Ecto neural progenitor cell (in vitro differentiated cells): ENCODE data around the gene VNN1.

ENCODE experiments used
- DNase-seq: peaks from one replicate; pipeline ENCODE4 v3.0.0-alpha.2; 2018; ENCODE audit warnings: low spot score

VNN1 gene

GRCh38 chr6:132713352-132714134 is at the start of gene VNN1:
Gene VNN1 (minus strand): TSS chr6:132714055. CDS start chr6:132714035, 20 bp downstream.
- no peak for DNase-seq

DNA sequence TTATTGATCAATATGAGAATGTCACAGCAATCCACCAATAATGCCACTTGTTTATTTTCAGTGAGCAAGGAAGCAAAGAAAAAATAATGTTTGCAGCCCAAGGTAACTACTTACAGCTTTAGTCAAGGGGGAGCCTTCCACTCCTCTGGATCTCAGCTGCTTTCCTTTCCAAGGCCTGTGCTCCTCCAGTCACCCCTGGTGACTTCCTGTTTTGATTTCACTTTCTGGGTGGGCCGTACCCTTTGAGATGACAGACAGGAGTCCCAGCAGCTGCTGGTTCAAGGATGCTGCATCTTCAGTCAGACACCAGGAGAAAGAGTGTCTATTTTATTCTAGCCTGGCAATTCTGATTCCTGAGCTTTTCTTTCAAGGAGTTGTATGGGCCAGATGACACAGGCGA is 49.4 kb upstream of the VNN1 start:
- DNase-seq, result no peak

DNA sequence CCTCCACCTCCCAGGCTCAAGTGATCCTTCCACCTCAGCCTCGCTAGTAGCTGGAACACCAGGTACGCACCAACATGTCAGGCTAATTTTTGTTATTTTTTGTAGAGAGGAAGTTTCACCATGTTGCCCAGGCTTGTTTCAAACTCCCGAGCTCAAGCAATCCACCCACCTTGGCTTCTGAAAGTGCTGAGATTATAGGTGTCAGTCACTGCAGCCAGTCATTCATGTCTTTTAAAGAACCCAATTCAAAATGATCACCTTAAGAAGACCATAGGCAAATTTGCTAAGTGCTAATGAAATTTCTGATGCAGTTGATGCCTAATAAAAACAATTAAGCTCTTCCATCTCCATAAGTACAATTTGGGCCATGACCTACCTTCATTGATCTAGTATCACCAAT is 46.4 kb upstream of the VNN1 start:
- DNase-seq, result no peak

GRCh38 chr6:132758689-132759088 is 44.8 kb upstream of the VNN1 start:
- DNase-seq, result no peak

DNA sequence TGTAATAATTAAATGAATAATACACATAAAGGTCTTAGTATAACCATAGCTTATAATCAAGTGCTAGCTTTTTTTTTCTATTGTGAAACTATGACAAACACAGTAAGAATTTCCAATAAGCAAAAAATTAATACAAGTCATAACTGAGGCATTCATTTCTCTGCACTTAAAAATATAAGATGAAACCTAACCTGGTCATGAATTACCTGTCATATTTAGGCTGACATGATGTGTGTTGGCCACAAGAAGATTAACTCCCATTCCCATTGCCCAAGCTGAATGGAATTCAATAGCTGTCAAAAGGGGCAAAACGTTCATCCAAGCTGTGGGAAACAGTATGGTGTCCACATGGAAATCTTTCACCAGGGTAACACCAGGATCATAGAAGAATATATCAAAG is 38.4 kb upstream of the VNN1 start:
- DNase-seq, result no peak

GRCh38 chr6:132751828-132752227 is 38.0 kb upstream of the VNN1 start:
- no peak for DNase-seq

- DNase-seq, result no peak
Measured at GRCh38 chr6:132751306-132751705, 37.5 kb upstream of the VNN1 start.

DNA sequence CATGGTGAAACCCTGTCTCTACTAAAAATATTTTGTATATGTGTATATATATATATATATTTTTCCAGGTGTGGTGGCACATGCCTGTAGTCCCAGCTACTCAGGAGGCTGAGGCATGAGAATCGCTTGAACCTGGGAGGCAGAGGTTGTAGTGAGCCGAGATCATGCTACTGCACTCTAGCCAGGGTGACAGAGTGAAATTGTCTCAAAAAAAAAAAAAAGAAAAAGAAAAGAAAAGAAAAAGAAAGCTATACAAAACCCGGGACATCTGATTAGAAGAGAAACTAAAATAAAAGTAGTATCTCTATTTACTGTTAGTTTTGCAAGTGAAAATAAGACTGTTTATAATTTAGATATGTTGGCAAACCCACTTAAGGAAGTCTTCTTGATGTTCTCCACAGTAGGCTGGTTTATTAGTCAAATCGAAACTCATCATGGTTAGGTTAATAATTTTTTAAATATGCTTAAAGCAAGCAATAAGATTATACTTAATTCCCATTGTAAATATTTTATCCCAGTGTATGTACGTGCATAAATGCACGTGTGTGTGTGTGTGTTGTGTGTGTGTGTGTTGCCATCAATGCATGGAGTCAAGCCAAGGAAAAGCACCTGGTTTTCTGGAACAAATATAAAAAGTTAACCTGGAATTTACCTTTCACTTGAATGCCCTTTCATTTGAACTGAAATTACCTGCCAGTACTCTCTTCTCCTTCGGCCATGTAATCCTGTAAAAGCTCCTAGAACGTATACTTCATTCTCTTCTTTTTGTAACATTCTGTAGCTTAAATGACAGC is 36.8 kb upstream of the VNN1 start:
- no peak for DNase-seq

GRCh38 chr6:132749111-132749510 is 35.3 kb upstream of the VNN1 start:
- no peak for DNase-seq

DNA sequence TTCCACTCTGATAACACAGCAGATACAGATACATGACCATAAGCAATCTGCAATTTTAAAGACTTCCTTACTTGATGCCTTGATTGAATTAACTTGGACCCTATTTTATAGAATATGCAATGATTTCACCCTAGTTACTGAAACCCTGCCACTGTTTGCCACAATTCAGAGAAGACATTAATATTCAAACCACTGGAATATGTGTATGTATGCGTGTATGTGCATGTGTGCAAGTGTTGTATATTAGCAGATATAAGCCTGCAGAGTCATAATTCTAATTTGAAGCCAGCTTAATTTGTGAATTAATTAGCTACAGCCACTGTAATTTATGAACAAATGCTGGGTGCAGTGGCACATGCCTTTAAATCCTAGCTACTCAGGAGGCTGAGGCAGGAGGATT is 34.6 kb upstream of the VNN1 start:
- DNase-seq, result no peak

- no peak for DNase-seq
Measured at GRCh38 chr6:132746048-132746447, 32.2 kb upstream of the VNN1 start.

DNA sequence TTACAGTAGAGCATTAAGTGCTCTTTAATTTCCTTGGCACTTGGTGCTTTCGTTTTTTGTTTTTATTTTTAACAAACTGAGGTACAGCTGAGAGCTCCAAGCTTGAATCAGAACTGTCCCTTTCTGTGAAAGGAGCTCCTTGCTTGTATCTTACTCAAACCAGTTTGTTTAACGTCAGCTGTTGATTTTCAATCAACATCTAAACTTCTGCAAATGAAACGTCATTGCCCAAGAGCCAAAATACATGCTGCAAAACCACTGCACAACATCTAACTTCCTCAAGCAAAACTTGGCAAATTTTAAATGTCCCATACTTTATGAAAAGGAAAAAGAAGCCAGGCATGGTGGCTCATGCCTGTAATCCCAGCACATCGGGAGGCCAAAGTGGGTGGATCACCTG is 28.6 kb upstream of the VNN1 start:
- no peak for DNase-seq

DNA sequence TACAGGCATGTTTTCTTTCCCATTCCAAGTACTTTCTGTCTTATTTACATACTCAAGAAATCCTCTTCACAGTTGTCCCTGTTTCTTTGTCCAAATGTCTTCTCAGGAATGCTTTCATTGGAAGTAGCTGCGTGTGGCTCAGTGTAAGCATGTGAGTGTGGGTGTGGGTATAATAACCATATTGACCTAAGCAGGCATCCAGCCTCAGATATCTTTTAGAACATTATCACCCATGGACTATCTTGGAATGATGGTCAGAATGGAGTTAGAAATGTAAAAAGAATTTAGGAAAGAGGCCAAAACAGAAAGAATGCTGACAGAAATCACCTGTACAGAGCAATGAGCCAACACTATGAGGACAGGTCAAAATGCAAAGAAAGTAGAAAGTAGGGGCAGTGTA is 27.4 kb upstream of the VNN1 start:
- no peak for DNase-seq

GRCh38 chr6:132736239-132736638 is 22.4 kb upstream of the VNN1 start:
- no peak for DNase-seq

DNA sequence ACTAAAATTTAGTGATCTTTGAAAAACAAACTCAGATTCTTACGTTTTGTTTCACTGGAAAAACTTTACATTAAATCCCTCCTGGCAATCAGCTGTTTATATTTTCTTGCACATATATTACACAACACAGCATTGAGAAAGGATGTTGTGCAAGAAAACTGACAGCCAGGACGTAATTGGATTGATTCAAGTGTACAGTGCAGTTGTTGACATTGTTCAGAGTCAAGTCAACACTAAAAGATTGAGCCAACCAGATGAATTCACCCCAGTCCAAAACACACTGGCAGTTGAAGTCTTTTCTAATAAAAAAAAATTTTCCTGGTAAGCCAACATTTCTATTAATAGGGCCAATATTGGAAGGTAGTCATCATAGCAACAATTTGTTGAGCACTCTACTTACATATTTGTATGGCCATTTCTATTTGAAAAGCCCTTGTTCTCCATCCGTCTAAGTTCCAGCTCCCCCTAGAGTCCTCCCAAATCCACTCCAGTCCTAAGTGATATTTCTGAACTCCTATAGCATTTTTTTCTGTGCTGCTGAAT is 20.9 kb upstream of the VNN1 start:
- DNase-seq, result no peak

DNA sequence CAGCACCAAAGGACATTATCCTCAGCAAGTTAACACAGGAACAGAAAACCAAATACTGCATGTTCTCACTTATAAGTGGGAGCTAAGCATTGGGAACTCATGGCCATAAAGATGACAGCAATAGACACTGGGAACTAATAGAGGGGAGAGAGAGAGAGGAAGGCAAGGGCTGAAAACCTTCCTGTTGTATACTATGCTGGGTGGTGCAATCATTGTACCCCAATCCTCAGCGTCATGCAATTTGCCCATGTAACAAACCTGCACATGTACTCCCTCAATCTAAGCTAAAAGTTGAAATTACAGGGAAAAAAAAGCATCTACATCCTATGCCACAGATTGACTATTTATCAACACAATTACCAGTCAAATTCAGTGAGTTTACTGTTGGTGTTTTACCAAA is 20.0 kb upstream of the VNN1 start:
- DNase-seq, result no peak

- DNase-seq, result no peak
Measured at GRCh38 chr6:132733283-132733682, 19.4 kb upstream of the VNN1 start.

- DNase-seq, result no peak
Measured at GRCh38 chr6:132731086-132731485, 17.2 kb upstream of the VNN1 start.

GRCh38 chr6:132730560-132730959 is 16.7 kb upstream of the VNN1 start:
- no peak for DNase-seq

- DNase-seq, result no peak
Measured at GRCh38 chr6:132728616-132729015, 14.8 kb upstream of the VNN1 start.

DNA sequence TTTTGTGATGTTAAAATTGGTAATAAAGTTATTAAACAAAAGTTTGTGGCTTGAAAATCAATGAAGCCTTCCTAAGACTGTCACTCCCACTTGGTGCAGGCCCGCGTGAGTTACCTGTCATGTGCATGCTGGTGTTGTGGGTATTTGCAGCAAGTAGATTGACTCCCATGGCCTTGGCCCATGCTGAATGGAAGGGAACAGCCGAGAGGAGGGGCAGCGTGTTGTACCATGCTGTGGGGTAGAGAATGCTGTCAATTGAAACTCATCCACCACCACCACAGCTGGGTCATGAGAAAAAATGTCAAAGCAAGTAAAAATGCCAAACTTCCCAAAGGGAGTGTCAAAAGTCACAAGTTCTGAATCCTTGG is 12.7 kb upstream of the VNN1 start:
- DNase-seq, result no peak

DNA sequence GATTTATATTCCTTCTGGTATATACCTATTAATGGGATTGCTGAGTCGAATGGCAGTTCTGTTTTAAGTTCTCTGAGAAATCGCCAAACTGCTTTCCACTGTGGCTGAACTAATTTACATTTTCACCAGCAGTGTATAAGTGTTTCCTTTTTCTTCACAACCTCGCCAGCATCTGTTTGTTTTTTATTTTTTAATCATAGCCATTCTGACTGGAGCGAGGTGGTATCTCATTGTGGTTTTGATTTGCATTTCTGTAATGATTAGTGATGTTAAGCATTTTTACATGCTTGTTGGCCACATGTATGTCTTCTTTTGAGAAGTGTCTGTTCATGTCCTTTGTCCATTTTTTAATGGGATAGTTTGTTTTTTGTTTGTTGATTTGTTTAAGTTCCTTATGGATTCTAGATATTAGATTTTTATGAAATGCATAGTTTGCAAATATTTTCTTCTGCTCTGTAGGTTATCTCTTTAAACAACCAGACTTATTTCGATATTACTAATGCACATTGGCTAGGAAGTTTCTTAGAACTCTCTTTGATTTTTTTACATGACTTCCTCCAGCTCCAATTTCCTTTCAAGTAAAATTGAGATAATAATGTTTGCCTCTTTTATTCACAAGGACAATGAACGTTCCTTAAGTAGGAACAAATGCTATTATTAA is 12.2 kb upstream of the VNN1 start:
- no peak for DNase-seq

- no peak for DNase-seq
Measured at GRCh38 chr6:132725471-132725870, 11.6 kb upstream of the VNN1 start.
